Measurements from ENCODE around the gene CPZ.

Gene CPZ

DNA sequence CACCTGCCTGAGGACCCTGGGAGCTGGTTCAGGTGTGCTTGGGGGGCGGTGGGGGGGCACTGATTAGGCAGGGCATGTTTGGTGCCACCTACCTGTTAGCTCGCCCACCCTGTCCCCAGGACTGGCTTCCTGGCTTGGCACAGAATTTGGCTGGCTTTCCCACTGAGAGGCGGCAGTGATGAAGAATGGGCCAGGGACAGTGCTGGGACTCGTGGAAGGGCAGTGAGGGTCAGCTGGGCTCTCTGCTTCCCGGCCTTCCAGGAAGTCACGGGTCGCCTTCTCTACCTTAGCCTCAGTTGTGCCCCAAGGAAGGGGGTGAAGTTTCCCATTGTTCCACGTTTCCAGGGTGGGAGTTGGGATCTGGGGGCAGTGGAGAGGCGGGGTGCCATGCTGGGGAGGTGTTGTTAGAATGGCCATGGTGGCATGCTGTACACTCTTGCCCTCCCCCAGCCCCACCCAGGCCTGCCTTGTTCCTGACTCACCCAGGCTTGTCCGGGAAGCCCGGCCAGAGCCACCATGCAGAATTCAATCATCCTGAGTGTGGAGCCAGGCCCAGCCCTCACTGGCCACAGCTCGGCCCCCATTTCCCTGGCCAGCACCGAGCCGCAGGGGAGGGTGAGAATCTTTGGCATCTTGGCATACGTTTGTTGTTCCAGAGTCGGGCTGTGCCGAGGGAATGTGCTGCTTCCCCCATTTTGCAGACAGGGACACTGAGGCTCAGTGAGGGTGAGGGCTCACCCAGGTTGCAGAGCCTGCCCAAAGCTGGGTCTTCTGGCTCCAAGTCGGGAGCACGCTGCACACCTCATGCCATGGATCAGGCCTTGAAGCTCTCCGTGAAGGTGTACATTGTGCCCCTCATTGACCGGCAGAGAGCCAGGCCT, 34.2 kb upstream of the CPZ start:
- Histone ChIP-seq H3K27ac (ENCODE audit: low read length) (no peak overlapping the region), H3K9ac (ENCODE audit: low read depth, low read length) (no peak overlapping the region), H3K9me3 (ENCODE audit: insufficient read depth, low read depth, low read length) (no peaks in the 10 kb centered on the region), H3K4me1 (ENCODE audit: insufficient read depth, low read length) (peaks cover 8% of the 10 kb centered on the region), H3K27me3 (ENCODE audit: insufficient read depth, low read length) (no peaks in the 10 kb centered on the region), H3K4me3 (ENCODE audit: low read length) (no peak overlapping the region), H3K36me3 (ENCODE audit: insufficient read depth, low read depth, low read length) (no peaks in the 10 kb centered on the region)

DNA sequence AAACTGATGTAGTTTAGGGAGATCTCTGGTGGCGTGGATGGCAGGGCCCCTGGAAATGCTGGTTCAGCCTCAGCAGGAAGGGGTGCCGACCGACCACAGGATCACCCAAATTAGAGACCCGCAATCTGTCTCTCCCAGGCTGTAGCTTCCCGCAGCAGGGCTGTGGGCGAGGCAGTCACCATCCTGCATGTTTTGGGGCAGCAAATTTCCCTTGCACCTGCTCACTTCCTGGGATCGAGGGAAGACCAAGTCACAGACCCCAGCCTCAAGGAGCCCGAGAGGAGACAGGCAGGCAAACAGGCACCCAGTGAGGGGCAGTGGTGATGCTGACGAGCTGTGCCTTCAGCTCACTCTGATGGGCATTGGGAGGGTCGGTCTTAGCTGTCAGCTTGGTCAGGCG, 33.6 kb upstream of the CPZ start:
- Histone ChIP-seq H3K4me1 (ENCODE audit: insufficient read depth, low read length) (peaks cover 8% of the 10 kb centered on the region), H3K9me3 (ENCODE audit: insufficient read depth, low read depth, low read length) (no peaks in the 10 kb centered on the region), H3K36me3 (ENCODE audit: insufficient read depth, low read depth, low read length) (no peaks in the 10 kb centered on the region), H3K27ac (ENCODE audit: low read length) (no peak overlapping the region), H3K9ac (ENCODE audit: low read depth, low read length) (no peak overlapping the region), H3K27me3 (ENCODE audit: insufficient read depth, low read length) (no peaks in the 10 kb centered on the region), H3K4me3 (ENCODE audit: low read length) (no peak overlapping the region)

DNA sequence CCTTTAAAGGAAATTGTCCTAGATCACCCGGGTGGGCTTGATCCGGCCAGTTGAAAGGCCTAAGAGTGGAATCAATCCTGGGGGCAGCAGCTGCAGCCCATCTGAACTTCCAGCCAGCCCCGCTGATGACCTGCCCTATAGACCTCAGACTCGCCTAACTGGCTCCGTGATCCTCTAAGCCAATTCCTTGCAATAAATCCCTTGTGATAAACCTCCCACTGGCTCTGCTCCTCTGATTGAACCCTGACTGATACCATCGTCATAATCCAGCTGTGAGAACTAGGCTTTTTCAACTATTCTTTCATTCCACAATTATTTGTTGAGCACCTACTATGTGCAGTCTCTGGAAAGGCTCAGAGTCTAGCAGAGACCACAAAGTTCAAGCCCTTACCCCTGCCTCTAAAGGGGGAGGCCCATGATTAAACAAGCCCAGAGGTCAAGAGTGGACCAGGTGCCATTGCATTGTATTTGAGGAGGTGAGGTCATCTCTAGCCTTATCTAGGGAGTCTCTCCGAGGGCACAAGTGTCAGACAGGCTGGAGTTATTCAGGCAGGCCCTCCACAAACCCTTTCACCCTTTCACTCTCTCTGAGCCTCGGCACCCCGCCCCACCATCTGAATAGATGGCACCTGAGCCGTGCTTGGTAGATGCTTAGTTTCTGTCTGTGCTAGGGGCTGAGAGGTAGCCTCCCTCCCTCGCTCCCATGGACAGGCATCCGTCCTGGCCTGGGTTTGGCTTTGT, 32.9 kb upstream of the CPZ start:
- Histone ChIP-seq H3K9me3 (ENCODE audit: insufficient read depth, low read depth, low read length) (no peaks in the 10 kb centered on the region), H3K36me3 (ENCODE audit: insufficient read depth, low read depth, low read length) (no peaks in the 10 kb centered on the region), H3K9ac (ENCODE audit: low read depth, low read length) (no peak overlapping the region), H3K4me3 (ENCODE audit: low read length) (no peak overlapping the region), H3K27ac (ENCODE audit: low read length) (no peak overlapping the region), H3K4me1 (ENCODE audit: insufficient read depth, low read length) (peaks cover 8% of the 10 kb centered on the region), H3K27me3 (ENCODE audit: insufficient read depth, low read length) (no peaks in the 10 kb centered on the region)

DNA sequence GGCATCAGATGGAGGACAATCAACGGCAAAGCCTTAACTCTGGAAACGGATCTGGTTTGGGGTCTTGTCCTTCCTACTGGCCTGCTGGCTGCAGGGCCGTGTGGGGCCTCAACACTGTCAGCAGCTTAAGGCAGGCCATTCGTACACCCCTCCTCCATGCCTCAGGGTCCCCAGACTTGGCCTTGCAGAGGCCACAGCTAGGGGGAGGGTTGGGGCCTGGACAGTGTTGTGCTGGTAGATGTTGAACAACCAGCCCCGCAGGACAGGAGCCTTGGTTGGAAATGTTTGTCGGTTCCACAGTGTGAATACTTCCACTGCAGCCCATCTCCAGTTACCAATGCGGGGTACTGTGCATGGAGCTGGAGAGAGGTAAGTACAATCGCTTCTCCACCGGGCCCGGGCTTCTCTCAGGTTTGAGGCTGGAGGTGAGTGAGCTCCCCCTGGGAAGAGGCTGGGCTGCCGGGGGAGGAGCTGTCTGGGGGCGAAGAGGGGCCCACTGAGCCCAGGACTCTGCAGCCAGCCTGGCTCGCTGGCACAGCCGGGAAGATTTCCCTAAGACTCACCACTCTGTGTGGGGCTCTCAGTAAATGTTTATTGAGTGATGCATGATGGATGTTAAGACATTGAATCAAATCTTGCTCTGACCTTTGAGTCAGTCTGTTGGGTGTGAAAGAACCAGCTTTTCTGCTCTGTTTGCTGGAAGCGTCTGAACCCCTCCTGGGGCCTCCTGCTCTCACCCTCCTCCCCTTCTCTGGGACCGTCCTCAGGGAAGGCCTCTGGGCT, 32.1 kb upstream of the CPZ start:
- no peaks in the 10 kb centered on the region for H3K36me3 ChIP-seq (ENCODE audit: insufficient read depth, low read depth, low read length)
- no peak overlapping the region for H3K27ac ChIP-seq (ENCODE audit: low read length)
- H3K27me3 ChIP-seq (ENCODE audit: insufficient read depth, low read length) = no peaks in the 10 kb centered on the region
- H3K4me3 ChIP-seq (ENCODE audit: low read length) = no peak overlapping the region
- H3K9me3 ChIP-seq (ENCODE audit: insufficient read depth, low read depth, low read length) = no peaks in the 10 kb centered on the region
- H3K9ac ChIP-seq (ENCODE audit: low read depth, low read length) = no peak overlapping the region; the same call in 1 of the 2 replicates
- peaks cover 8% of the 10 kb centered on the region for H3K4me1 ChIP-seq (ENCODE audit: insufficient read depth, low read length)

DNA sequence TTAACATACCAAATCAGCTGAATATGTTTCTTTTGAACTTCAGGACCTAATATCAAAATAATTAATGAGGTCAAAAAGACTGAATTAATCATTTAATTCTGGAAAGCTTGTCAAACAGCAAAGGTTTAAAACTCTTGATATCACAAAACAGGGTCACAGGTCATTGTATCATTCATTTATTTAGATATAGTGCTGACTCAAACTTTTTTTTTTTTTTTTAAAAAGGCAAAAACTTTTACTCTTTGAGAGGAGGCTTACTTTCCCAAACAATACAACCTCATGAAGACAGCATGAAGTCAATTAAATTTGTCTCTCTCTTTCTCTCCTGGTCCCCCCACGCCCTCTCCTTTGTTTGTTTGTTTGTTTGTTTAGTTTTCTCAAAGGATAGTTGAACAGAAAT, 28.0 kb upstream of the CPZ start:
- Histone ChIP-seq H3K9me3 (ENCODE audit: insufficient read depth, low read depth, low read length) (no peaks in the 10 kb centered on the region), H3K27me3 (ENCODE audit: insufficient read depth, low read length) (no peaks in the 10 kb centered on the region), H3K4me3 (ENCODE audit: low read length) (no peak overlapping the region), H3K9ac (ENCODE audit: low read depth, low read length) (no peak overlapping the region), H3K27ac (ENCODE audit: low read length) (no peak overlapping the region), H3K36me3 (ENCODE audit: insufficient read depth, low read depth, low read length) (no peaks in the 10 kb centered on the region), H3K4me1 (ENCODE audit: insufficient read depth, low read length) (peaks cover 27% of the 10 kb centered on the region)

DNA sequence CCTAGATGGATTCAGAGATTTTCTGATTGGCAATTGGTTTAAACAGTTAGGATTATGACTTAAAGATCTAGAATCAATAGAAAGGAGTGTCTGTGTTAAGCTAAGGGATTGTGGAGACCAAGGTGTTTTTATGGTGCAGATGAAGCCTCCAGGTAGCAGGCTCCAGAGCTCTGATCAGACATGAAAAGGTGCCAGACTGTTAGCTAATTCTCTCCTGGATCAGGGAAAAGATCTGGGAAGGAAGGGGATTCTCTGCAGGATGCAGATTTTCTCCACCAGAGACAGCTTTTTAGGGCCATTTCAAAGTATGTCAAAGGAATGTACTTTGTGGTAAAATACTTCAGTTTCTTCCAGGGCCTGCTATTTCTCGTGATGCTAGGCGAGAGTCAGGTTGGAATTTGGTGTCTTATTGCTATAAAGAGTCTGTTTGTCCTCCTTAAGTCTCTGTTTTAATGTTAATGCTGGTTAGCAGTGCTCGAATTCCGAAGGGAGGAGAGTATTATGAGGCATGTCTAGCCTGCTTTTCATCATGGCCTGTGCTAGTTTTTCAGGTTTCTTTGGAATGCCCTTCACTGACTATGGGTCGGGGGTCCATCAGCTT, 24.4 kb upstream of the CPZ start:
- Histone ChIP-seq H3K27me3 (ENCODE audit: insufficient read depth, low read length) (no peaks in the 10 kb centered on the region), H3K27ac (ENCODE audit: low read length) (peak overlapping the region; percentile 90), H3K9ac (ENCODE audit: low read depth, low read length) (peak overlapping the region; percentile 70), H3K4me3 (ENCODE audit: low read length) (peak overlapping the region; percentile 47), H3K4me1 (ENCODE audit: insufficient read depth, low read length) (peaks cover 19% of the 10 kb centered on the region; the same call in 1 of the 2 replicates), H3K9me3 (ENCODE audit: insufficient read depth, low read depth, low read length) (no peaks in the 10 kb centered on the region), H3K36me3 (ENCODE audit: insufficient read depth, low read depth, low read length) (no peaks in the 10 kb centered on the region)

DNA sequence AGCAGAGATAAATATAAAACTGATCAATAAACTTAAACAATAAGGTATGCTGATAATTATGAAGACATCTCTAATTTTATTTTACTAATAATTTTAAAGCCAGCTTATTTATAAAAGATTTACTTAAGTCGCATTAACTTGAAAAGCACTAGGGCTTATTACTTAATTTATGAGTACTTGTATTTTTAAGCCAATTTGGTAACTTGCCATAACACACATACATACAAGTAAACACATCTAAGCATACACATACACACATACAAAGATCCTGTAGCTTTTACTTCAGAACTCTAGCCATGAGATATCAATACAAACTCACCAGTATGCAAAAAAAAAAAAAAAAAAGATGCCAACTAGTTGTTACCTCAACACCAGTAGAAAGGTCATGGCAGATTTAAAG, 22.4 kb upstream of the CPZ start:
- Histone ChIP-seq H3K27ac (ENCODE audit: low read length) (no peak overlapping the region), H3K9ac (ENCODE audit: low read depth, low read length) (no peak overlapping the region), H3K9me3 (ENCODE audit: insufficient read depth, low read depth, low read length) (no peaks in the 10 kb centered on the region), H3K4me1 (ENCODE audit: insufficient read depth, low read length) (peaks cover 19% of the 10 kb centered on the region; the same call in 1 of the 2 replicates), H3K4me3 (ENCODE audit: low read length) (no peak overlapping the region), H3K27me3 (ENCODE audit: insufficient read depth, low read length) (no peaks in the 10 kb centered on the region), H3K36me3 (ENCODE audit: insufficient read depth, low read depth, low read length) (no peaks in the 10 kb centered on the region)

DNA sequence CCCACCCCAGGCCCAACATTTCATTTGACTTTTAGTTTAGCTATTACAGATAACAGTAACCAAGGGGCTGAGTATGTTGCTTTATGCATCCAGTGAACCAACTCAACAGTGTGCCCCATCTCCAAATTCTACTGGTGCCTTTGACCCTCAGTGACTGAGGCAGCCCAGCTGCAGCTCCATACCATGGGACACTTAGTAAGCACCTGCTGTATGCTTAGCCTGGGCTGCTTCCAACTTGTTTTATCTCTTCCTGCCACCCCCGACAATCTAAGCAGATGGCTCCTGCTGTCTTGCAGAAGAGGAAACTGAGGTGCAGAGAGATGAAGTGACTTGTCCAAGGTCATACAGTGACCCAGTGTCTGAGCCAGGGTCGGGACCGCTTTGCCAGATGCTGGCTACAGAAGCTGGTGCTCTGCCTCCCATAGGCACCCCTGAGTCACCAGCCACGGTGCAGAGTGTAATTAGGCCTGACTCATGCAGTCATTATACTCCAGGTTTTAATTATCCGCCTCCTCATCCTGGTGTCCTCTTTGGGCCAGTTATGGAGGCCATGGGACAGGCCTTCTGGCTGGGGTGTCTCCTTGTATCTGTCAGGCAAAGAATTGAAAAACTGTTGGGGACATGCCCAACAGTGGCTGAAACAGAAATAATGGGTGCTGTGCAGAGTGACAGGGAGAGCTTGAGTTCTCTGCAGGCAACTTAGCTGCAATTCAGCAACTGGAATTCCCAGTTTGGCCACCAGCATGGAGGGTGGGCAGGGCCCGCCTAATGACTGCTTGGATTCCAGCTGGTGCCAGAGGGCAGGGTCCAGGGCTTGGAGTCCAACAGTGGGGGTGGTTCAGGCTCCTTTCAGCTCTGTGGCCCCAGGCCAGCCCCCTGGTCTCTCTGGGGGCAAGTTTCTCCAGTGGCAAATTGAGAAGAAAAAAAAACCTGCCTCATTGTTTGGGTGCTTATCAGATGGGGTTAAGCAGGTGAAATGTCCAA, 20.6 kb upstream of the CPZ start:
- H3K36me3 ChIP-seq (ENCODE audit: insufficient read depth, low read depth, low read length) = no peaks in the 10 kb centered on the region
- H3K27ac ChIP-seq (ENCODE audit: low read length) = no peak overlapping the region
- peaks cover 3% of the 10 kb centered on the region for H3K27me3 ChIP-seq (ENCODE audit: insufficient read depth, low read length)
- H3K9ac ChIP-seq (ENCODE audit: low read depth, low read length) = no peak overlapping the region
- H3K4me1 ChIP-seq (ENCODE audit: insufficient read depth, low read length) = peaks cover 13% of the 10 kb centered on the region; the same call in 1 of the 2 replicates
- H3K4me3 ChIP-seq (ENCODE audit: low read length) = no peak overlapping the region
- no peaks in the 10 kb centered on the region for H3K9me3 ChIP-seq (ENCODE audit: insufficient read depth, low read depth, low read length)

DNA sequence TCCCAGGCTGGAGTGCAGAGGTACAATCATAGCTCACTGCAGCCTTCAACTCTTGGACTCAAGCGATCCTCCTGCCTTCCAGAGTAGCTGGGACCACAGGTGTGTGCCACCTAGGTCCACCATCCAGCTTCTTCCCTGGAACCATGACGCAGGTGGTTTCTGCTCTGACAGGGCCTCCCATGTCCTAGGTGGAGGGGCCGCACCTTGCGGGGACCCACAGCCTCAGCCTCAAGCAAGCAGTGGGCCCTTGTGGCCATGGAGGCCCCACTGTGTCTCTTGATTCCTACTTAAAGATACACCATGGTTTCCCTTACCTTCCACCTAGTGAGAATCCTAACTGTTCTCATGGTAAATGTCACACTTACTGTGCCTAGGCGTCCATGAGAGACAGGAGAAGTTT, 19.3 kb upstream of the CPZ start:
- peaks cover under 1% of the 10 kb centered on the region; the same call in 1 of the 2 replicates for H3K4me1 ChIP-seq (ENCODE audit: insufficient read depth, low read length)
- H3K4me3 ChIP-seq (ENCODE audit: low read length) = no peak overlapping the region
- no peaks in the 10 kb centered on the region for H3K36me3 ChIP-seq (ENCODE audit: insufficient read depth, low read depth, low read length)
- peaks cover 16% of the 10 kb centered on the region for H3K27me3 ChIP-seq (ENCODE audit: insufficient read depth, low read length)
- H3K9ac ChIP-seq (ENCODE audit: low read depth, low read length) = no peak overlapping the region
- H3K9me3 ChIP-seq (ENCODE audit: insufficient read depth, low read depth, low read length) = no peaks in the 10 kb centered on the region
- H3K27ac ChIP-seq (ENCODE audit: low read length) = no peak overlapping the region

DNA sequence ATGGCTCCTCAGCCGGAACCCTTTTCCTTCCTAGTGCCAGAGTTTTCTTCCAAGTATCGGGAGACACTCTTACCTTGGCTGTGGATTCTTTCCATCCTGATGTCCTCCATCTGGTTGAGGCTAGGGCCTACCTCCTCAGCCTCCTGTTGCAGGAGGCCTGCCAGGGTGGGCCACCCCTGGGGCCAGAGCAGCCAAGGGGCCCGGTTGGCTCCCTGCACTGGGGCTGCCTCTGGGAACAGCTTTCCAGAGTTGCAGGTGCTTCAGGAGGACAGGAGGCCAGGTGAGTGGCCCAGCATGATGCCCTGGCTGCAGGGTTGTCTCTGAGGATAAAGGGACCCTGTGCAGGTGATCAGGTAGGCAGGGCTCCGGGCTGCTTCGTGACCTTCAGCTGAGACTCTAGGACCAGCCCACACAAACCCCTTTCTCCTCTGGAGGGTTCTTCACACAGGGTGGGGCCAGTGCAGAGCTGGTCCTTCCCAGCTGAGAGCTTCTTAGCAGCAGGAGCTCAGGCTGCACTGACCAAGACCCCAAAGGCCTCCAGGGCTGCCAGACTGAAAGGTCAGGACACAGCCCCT, 17.7 kb upstream of the CPZ start:
- no peak overlapping the region for H3K9ac ChIP-seq (ENCODE audit: low read depth, low read length)
- peaks cover 32% of the 10 kb centered on the region for H3K27me3 ChIP-seq (ENCODE audit: insufficient read depth, low read length)
- no peak overlapping the region for H3K27ac ChIP-seq (ENCODE audit: low read length)
- H3K4me1 ChIP-seq (ENCODE audit: insufficient read depth, low read length) = peaks cover 9% of the 10 kb centered on the region
- H3K9me3 ChIP-seq (ENCODE audit: insufficient read depth, low read depth, low read length) = no peaks in the 10 kb centered on the region
- H3K4me3 ChIP-seq (ENCODE audit: low read length) = no peak overlapping the region
- no peaks in the 10 kb centered on the region for H3K36me3 ChIP-seq (ENCODE audit: insufficient read depth, low read depth, low read length)

Data from iPS-20b (cell line).